Activated T-cell treated with anti-CD3 and anti-CD28 coated beads, Interleukin-2, amount 50 U/mL, for 48 hours (primary cell): ENCODE data around the gene HS6ST1.
A peak's percentile ranks its signal among the peaks of the same experiment; 100 is the strongest.

Experiments used
- DNase-seq, 2 experiments: peaks; one replicate each; pipeline ENCODE4 v3.0.0-alpha.2; 2020

The HS6ST1 gene

GRCh38 chr2:128318776-128319464 lies at the start of gene HS6ST1:
Gene HS6ST1 (minus strand): TSS chr2:128318868. CDS start chr2:128318563, 305 bp downstream.
- peak; percentile 88 to 94 for DNase-seq

GRCh38 chr2:128367601-128368359 lies 49.1 kb upstream of the HS6ST1 start:
- DNase-seq = no peak

DNA sequence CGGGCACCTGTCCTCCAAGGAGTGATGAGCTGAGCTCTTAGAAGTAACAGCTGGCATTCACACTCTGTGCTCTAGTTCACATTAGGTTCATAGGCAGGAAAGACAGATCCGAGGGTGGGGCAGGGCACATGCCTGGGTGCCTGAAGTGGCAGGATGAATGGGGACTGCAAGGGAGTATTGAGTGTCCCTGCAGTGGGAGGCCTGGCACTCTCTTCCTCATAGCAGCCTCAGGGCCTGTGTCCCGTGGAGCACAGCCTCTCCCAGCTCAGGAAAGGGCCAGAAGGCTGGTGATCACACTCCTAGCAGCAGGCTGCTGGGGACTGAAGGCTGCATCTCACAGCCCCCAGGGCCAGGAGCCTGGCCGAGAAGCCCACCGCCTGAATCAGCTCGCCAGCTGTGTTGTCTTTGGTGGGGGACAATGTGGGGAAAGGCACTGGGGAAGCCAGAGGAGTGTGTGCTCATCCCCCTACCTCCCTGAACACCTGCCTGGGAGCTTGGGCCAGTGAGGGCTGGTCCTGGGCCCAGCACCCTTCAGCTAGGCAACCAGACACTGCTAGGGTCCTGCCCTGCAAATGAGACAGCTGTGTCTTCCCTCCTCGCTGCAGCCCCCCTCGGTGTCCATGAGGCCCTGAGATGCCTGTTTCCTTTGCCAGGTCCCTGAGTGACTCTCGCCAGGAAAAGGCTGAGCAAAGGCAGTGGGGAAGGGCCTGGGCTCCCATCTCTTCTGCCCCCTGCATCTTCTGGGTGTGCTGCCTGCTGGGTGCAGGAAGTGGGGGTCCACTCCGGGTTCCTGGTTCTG lies 48.2 kb upstream of the HS6ST1 start:
- DNase-seq = no peak

DNA sequence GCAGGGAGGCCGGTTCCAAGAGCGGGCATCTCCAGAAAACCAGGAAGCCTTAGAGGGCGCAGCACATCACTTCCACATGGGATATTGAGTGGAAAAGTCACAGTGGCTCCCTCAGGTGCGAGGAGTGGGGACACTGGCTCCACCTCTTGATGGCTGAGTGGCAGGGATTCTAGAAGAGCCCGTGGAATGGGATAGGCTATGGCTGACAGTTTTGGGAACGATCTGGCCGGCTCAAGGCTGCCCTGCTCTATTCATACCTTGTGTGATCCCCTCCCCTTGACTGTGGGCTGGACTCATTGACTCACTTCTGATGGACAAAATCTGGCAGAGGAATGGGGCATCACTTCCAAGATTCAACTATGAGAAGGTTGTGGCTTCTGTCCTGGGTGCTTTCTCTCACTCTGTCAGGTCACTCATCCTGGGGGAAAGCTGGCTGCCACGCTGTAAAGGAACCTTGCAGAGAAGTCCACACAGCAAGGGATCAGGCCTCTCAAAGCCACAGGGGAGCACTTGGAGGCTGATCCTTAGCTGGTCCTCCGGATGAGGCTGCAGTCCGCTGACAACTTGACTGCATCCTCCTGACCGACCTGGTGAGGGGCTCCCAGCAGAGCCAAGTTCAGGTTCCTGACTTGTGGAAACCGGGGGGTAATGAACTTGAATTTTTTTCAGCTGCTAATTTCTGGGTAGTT lies 46.7 kb upstream of the HS6ST1 start:
- no peak for DNase-seq

DNA sequence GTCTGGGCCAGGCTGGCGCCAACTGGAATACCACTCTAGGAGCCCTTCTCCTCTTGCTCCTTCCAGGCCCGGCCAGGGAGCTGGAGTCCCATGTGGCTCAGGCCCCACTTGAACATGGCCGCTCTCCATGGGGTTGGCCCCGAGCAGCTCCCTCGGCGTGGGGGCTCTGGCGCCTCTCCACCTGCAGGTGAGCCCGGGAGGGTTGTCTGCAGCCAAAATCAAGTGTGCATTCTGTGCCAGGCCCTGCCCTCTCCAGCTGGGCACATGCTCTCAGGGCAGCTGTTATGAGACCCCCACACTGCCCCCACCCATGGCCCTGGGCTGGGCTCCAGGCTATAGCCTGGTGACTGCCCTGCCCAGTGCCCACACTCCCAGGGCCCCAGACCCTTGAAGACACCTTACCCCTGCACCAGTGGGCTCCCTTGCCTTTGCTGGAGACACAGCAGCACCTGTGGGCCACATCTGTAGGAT lies 45.8 kb upstream of the HS6ST1 start:
- DNase-seq = no peak

- DNase-seq = no peak
Observed at GRCh38 chr2:128363934-128364361, 45.3 kb upstream of the HS6ST1 start.

DNA sequence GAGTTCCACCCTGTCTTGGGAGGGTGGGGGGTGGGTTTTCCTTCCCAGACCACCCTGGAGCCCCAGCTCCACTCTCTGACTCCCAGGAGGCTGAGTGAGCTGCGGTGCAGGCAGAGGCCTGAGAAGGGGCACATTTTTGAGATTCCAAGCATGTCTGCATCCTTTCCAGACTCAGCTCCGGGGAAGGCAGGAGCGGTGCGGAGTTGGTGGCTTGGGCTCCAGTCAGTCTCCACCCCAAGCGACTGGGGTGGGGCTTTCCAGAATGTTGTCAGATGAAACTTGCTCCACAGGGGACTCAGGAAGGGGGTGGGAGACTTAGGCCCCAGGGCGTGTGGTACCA lies 44.2 kb upstream of the HS6ST1 start:
- DNase-seq = no peak

- DNase-seq = no peak
Observed at GRCh38 chr2:128362176-128362888, 43.7 kb upstream of the HS6ST1 start.

DNA sequence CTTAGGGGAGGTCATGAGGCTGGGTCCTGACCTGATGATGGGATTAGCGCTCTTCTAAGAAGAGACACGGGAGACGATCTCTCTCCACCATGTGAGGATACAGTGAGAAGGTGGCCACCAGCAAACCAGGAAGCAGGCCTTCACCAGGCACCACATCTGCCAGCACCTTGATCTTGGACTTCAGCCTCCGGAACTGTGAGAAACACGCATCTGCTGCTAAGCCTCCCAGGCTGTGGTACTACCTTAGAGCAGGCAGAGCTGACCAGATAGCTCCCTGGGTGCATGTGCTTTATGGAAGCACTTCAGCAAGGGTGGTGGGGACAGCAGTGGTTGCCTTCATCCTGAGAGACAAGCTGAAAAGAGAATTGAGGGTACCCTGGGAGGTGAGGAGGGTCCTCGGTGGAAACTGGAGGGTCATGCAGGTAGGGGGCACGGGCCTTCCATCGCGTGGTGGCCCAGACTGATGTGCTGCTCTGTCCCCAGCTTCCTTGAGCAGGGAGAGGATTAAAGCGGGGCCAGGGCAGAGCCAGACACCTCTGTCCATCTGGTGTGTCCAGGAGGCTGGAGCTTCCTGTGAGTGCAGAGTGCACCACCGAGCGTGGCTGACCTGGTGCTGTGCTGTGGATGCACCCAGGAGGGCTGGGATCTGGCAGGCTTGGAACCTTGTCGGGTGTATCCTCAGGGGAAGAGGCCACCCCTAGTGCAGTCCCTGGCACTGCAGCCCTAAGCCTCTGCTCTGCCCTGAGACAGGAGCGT lies 42.9 kb upstream of the HS6ST1 start:
- no peak for DNase-seq

- DNase-seq = no peak
Observed at GRCh38 chr2:128360711-128361110, 42.0 kb upstream of the HS6ST1 start.

- DNase-seq = no peak
Observed at GRCh38 chr2:128359841-128360240, 41.2 kb upstream of the HS6ST1 start.

- no peak for DNase-seq
Observed at GRCh38 chr2:128358941-128359731, 40.5 kb upstream of the HS6ST1 start.

DNA sequence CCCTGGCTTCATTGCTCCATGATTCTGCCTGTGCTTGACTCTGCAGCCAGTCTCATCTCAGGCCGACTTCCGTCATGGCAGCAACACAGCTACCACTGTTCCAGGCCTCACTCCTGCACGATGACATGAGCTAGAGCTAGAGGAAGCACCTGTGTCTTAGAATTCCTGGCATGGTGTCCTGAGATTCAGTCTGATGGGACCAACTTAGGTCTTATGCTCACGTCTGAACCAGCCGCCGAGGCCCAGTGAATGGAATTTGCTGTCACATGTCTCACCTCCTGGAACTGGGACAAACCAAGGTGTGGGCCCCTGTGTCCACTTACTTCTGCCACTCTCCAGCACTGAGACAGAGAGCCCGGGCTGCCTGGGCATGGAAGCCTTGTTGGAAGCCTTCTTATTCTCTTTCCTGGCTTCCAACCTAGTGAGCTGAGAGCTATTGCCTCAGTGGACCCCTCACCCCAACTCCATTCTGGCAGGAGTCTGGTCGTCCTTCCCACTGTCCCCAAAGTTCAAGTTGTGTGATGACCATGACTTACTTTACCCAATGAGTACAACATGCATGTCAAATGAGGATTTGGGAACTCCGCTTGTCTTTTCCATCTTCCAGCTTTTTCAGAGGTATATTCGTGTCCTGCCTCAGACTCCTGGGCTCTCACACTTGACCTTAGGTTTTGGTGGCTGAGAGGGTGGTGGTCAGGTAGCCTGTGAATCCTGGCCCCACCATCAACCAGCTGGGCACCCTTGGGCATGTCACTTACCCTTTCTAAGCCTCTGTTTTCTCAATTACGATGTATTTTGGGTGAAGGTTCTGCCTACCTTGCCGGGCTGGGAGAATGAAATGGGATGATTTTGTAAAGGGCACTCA lies 39.1 kb upstream of the HS6ST1 start:
- DNase-seq = no peak

- DNase-seq = no peak
Observed at GRCh38 chr2:128356127-128356526, 37.5 kb upstream of the HS6ST1 start.

DNA sequence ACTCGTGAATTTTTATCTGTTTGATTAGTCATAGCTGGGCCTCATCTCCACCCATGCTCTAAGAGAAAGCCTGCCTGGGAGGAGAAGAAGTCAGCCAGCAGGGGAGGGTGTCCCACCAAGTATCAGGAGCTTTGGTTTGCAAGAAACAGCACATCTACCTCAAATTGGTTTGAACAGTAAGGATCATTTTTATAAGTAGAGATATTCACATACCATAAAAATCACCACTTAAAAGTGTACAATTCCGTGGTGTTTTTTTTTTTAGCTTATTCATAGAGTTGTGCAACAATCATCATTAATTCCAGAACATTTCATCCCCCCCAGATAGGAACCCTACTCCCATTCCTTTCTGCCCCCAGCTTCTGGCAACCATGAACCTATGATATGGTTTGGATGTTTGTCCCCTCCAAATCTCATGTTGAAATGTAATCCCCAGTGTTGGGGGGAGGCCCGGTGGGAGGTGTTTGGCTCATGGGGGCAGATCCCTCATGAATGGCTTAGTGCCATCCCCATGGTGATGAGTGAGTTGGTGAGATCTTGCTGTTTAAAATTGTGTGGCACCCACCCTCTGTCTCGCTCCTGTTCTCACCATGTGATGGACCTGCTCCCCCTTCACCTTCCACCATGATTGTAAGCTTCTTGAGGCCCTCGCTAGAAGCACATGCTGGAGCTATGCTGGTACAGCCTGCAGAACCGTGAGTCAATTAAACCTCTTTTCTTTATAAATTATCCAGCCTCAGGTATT lies 36.2 kb upstream of the HS6ST1 start:
- DNase-seq = no peak

DNA sequence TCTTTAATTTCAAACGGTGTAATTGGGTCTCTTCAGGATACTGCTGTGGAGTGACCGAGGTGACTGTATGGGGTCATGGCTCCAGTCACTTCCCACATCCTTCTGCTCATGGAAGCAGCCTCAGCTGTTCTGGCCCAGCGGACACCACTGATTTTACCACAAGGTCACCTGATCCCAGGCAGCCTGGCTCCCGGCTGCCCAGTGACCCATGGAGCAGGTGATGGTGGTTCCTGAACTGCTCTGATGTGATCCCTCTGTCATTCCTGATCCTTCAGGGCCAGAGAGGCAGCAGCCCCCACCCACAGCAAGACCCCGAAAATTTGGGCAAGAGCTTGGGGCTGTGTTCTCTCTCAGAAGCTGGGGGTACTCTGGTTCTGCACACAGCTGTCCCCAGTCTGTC lies 35.5 kb upstream of the HS6ST1 start:
- DNase-seq = no peak

DNA sequence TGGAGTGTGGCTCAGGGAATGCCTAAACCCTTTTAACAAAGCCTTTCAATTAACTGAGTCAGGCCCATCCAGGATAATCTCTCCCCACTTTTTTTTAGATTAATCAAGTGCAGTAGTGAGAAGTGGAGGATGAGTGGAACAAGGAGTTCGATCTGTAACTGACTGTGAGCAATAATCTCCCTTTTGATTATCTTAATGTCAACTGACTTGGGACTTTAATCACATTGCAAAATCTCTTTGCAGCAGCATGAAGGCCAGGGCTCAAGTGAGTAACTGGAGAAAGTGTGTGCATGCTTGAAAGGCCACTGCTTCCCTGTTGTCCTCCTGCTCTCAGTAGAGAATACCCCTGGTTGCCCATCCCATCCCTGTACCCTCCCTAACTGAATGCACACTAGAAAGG lies 32.1 kb upstream of the HS6ST1 start:
- DNase-seq = no peak

GRCh38 chr2:128348701-128349100 lies 30.0 kb upstream of the HS6ST1 start:
- DNase-seq = no peak
